ENCODE data around the gene PRDX2. TPM values are rescaled to one million over a fixed set of nuclear protein-coding genes. Genes with fewer than 3 reads are reported as not detected.
A peak's percentile ranks its signal among the peaks of the same experiment; 100 is the strongest.

Gene PRDX2
- total RNA-seq, 1 experiment from 2014 or later, result 746 TPM

DNA sequence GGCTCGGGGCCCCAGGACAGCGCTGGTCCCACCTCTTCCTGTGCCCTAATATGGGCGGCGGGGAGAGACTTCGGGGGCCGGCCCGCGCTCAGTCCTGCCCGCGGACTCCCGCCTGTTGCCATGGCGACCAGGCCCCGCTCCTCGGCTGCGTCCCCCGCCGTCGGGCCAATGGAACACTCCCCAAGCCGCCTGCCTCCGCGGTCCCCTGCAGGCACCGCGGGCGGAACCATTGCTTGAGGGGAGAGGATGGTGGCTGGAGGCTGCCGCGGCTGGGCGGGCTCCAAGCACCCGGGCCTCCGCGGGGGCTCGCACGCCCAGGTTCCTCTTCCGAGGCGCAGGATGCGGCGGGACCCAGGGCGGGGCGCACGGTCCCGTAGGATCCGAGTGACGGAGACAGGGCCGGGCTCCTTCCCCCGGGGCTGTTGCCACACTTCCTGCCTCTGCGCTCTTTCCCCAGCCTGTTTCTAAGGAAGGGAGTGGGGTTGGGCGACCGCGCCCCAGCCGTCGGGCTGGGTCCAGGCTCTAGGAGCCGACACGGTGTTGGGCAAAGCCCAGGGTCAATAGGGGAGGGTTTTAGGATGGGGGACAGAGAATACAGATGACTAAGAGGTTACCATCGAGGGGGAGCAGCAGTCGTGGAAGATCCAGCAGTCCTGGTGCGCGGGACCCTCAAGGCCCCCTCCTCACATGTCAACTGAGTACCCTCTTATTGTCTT, 11.5 kb downstream of the PRDX2 start:
- peak overlapping the region; percentile 92 for H3K4me2 ChIP-seq (ENCODE audit: low read length)
- TF ChIP-seq EZH2 (IDR thresholded peaks at IDR 0.05; ENCODE audit: low read length, unreplicated experiment) (no peak), EZH2phosphoT487 (IDR thresholded peaks at IDR 0.05; ENCODE audit: borderline replicate concordance, low read length) (peak; percentile 90)
- peak overlapping the region; percentile 90 for H3K4me3 ChIP-seq (ENCODE audit: low read length)
- peaks cover 16% of the 10 kb centered on the region for H4K20me1 ChIP-seq (ENCODE audit: low read length)
- H3K36me3 ChIP-seq (ENCODE audit: low read depth, low read length), result no peaks in the 10 kb centered on the region
- no peaks in the 10 kb centered on the region for H3K27me3 ChIP-seq (ENCODE audit: low read length)
- H3K9ac ChIP-seq (ENCODE audit: low read length), result peak overlapping the region; percentile 52
- H3F3A ChIP-seq (ENCODE audit: low read length, unreplicated experiment), result peaks cover 12% of the 10 kb centered on the region
- no peaks in the 10 kb centered on the region for H3K9me2 ChIP-seq (replicated peaks; ENCODE audit: low read length)
- intact Hi-C loops (cut with micrococcal nuclease), result no loop called here
- no TSS peak for BruUV-seq (replicated peaks)
- ATAC-seq (peak; percentile 34), DNase-seq (peak; percentile 94)
- ChIA-PET POLR2A (ENCODE audit: unreplicated experiment) (no interaction called here), CTCF (interaction anchor here (0.5 kb wide), 1 partner anchor 10 kb away, joined by 3 read pairs; no protein-coding TSS in a partner anchor)
- peaks cover 58% of the 10 kb centered on the region for H3K4me1 ChIP-seq (ENCODE audit: insufficient read depth, low read length)
- H3K9me3 ChIP-seq (ENCODE audit: low read length), result no peaks in the 10 kb centered on the region
- H3K79me2 ChIP-seq (ENCODE audit: low read length), result peaks cover 21% of the 10 kb centered on the region
- peak overlapping the region; percentile 69 for H3K27ac ChIP-seq (ENCODE audit: low read length)
- H2AFZ ChIP-seq (ENCODE audit: low read length), result peak overlapping the region; percentile 70

DNA sequence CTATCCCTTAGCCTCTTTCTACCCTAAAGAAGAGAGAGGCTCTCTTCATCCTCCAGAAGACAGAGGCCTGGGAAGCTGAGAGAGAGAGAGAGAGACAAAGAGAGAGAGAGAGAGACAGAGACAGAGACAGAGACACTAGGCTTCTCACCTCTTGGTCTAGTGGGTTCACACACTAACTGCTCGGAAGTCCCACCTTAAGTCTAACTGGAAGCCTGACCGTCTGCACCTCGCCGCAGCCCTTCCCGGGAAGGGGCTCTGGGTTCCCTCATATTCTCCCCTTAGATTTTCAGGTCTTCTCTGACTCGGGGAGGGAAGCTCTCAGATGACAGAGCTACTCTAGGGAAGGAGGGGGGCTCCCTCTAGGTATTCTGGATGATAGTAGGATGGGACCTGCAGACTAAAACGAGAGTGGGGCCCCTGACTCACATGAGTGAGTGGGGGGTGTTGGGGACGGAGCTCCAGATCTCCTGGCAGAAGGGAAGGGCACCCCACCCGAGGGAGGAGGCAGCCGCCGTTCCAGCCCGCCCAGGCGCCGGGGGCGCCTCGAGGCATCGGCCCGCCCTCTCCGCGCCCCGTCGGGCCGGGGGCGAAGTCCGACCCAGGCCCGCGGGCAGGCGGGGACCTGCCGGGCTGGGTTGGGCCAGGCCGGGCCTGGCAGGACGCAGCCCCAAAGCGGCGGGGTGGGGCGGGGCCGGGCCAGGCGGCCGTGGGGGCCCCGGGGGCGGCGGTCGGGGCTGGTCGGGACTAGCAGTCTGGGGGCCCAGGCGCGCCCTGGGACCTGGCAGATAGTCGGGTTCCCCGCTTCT, 12.3 kb downstream of the PRDX2 start:
- peak; percentile 25 for DNase-seq
- H3F3A ChIP-seq (ENCODE audit: low read length, unreplicated experiment), result peaks cover 12% of the 10 kb centered on the region
- H3K36me3 ChIP-seq (ENCODE audit: low read depth, low read length), result no peaks in the 10 kb centered on the region
- H4K20me1 ChIP-seq (ENCODE audit: low read length), result peaks cover 16% of the 10 kb centered on the region
- POLR2A ChIA-PET (ENCODE audit: unreplicated experiment), result no interaction called here
- H3K79me2 ChIP-seq (ENCODE audit: low read length), result peaks cover 21% of the 10 kb centered on the region
- H3K4me2 ChIP-seq (ENCODE audit: low read length), result peak overlapping the region; percentile 92
- CTCF ChIA-PET, result interaction anchor here (0.5 to 0.7 kb wide), 2 partner anchors 9 to 11 kb away, joined by 3 to 4 read pairs; no protein-coding TSS in a partner anchor
- peak overlapping the region; percentile 90 for H3K4me3 ChIP-seq (ENCODE audit: low read length)
- H3K9me2 ChIP-seq (replicated peaks; ENCODE audit: low read length), result no peaks in the 10 kb centered on the region
- no peaks in the 10 kb centered on the region for H3K27me3 ChIP-seq (ENCODE audit: low read length)
- intact Hi-C loops (cut with micrococcal nuclease), result no loop called here
- peak overlapping the region; percentile 52 for H3K9ac ChIP-seq (ENCODE audit: low read length)
- no peaks in the 10 kb centered on the region for H3K9me3 ChIP-seq (ENCODE audit: low read length)
- TF ChIP-seq EZH2phosphoT487 (IDR thresholded peaks at IDR 0.05; ENCODE audit: borderline replicate concordance, low read length) (no peak), EZH2 (IDR thresholded peaks at IDR 0.05; ENCODE audit: low read length, unreplicated experiment) (no peak)
- TF ChIP-seq, protein P1, sequence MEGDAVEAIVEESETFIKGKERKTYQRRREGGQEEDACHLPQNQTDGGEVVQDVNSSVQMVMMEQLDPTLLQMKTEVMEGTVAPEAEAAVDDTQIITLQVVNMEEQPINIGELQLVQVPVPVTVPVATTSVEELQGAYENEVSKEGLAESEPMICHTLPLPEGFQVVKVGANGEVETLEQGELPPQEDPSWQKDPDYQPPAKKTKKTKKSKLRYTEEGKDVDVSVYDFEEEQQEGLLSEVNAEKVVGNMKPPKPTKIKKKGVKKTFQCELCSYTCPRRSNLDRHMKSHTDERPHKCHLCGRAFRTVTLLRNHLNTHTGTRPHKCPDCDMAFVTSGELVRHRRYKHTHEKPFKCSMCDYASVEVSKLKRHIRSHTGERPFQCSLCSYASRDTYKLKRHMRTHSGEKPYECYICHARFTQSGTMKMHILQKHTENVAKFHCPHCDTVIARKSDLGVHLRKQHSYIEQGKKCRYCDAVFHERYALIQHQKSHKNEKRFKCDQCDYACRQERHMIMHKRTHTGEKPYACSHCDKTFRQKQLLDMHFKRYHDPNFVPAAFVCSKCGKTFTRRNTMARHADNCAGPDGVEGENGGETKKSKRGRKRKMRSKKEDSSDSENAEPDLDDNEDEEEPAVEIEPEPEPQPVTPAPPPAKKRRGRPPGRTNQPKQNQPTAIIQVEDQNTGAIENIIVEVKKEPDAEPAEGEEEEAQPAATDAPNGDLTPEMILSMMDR (conservative IDR thresholded peaks at IDR 0.05; ENCODE audit: low read depth, low read length), result no peak
- peak; percentile 0 for ATAC-seq
- H3K27ac ChIP-seq (ENCODE audit: low read length), result peak overlapping the region; percentile 69
- BruUV-seq (replicated peaks), result no TSS peak
- H2AFZ ChIP-seq (ENCODE audit: low read length), result peak overlapping the region; percentile 70
- peaks cover 61% of the 10 kb centered on the region for H3K4me1 ChIP-seq (ENCODE audit: insufficient read depth, low read length)

- ChIA-PET POLR2A (ENCODE audit: unreplicated experiment) (no interaction called here), CTCF (interaction anchor here (0.7 kb wide), 1 partner anchor 10 kb away, joined by 4 read pairs; no protein-coding TSS in a partner anchor)
- Histone ChIP-seq H3K9me3 (ENCODE audit: low read length) (no peaks in the 10 kb centered on the region), H3K27ac (ENCODE audit: low read length) (peak overlapping the region; percentile 69), H3K4me3 (ENCODE audit: low read length) (peak overlapping the region; percentile 90; the same call in 1 of the 2 replicates), H4K20me1 (ENCODE audit: low read length) (peaks cover 16% of the 10 kb centered on the region), H3K9ac (ENCODE audit: low read length) (peak overlapping the region; percentile 52), H3F3A (ENCODE audit: low read length, unreplicated experiment) (peaks cover 12% of the 10 kb centered on the region), H3K36me3 (ENCODE audit: low read depth, low read length) (no peaks in the 10 kb centered on the region), H3K4me2 (ENCODE audit: low read length) (peak overlapping the region; percentile 92), H3K79me2 (ENCODE audit: low read length) (peaks cover 21% of the 10 kb centered on the region), H3K9me2 (replicated peaks; ENCODE audit: low read length) (no peaks in the 10 kb centered on the region), H3K27me3 (ENCODE audit: low read length) (no peaks in the 10 kb centered on the region), H3K4me1 (ENCODE audit: insufficient read depth, low read length) (peaks cover 61% of the 10 kb centered on the region), H2AFZ (ENCODE audit: low read length) (0 out of 2 replicates have a peak overlapping the region, but pooled peaks have one; percentile 10)
- intact Hi-C loops (cut with micrococcal nuclease), result no loop called here
- TF ChIP-seq, protein P1 (conservative IDR thresholded peaks at IDR 0.05; ENCODE audit: low read depth, low read length), result 0 out of 2 replicates have a peak, but pooled peaks have one; percentile 17
- TF ChIP-seq EZH2phosphoT487 (IDR thresholded peaks at IDR 0.05; ENCODE audit: borderline replicate concordance, low read length), result no peak
- ATAC-seq (no peak), DNase-seq (peak; percentile 63)
- BruUV-seq (replicated peaks), result TSS peak; percentile 27
Observed at GRCh38 chr19:12788682-12789097, 12.9 kb downstream of the PRDX2 start.

Data from PC-3 (cell line).